GM18868 (cell line): ENCODE data around the gene PIK3C3.
"Not testable (repeated sequence)": the region's sequence is repeated elsewhere in the genome, so short reads cannot be mapped to it uniquely, and the experiment has no call there.

Experiments
- ATAC-seq: cut with Tn5 transposase; IDR thresholded peaks from one replicate; pipeline ENCODE4 v1.9.1; 2021; ENCODE audit warnings: mild to moderate bottlenecking, moderate library complexity; ENCODE audit not compliant: unreplicated experiment

PIK3C3 gene

DNA sequence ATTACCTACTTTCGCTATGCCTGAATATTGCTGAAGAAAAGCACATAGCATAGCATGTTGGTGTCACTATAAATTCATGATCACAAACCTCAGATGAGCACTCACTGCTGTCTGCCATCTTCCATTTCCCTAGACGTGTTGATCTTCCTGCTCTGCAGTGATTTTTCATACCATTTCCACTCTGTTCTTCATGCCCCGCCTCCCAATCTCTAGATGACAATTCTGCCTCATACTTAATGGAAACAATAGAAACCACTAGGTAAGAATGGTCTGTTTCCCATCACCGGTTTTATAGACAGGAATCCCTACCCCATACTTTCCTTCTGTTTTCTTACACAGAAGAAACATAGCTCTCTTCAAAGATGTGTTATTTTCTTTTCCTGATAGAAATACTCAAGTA, 63.8 kb downstream of the PIK3C3 start:
- ATAC-seq: no peak

DNA sequence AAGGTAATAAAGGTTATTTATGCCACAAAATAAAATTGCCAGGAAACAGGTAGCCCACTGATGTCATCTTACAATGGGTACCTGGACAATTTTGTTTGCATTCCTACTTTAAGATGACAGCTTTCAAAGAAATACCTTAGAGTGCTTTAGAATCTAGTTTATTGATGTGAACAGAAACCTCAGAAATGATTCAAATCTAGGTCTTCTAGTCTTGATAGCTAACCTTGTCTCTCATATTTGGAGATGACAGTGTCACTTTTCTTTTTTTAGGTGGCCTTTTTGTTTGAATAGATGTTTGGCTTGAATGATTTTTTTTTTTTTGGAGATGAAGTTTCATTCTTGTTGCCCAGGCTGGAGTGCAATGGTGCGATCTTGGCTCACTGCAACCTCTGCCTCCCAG, 69.1 kb downstream of the PIK3C3 start:
- peak; percentile 29 for ATAC-seq

DNA sequence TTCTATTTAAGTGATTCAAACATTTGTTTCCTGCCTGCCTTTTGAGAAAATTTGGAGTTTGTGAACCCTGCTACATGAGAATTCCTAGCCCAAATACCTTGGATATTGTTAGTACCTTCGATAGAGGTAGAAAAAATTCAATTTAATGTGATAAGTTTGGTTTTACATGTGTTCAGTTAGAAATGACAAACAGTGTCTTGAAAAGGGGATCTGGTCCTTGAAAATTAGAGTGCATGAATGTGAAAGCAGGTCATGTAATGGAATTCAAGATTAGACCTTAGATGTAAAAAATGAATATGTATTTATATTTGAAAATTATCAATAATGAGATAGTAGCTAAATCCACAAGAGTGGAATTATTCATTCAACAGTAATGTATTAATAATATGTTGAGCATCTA, 70.5 kb downstream of the PIK3C3 start:
- peak; percentile 18 for ATAC-seq

DNA sequence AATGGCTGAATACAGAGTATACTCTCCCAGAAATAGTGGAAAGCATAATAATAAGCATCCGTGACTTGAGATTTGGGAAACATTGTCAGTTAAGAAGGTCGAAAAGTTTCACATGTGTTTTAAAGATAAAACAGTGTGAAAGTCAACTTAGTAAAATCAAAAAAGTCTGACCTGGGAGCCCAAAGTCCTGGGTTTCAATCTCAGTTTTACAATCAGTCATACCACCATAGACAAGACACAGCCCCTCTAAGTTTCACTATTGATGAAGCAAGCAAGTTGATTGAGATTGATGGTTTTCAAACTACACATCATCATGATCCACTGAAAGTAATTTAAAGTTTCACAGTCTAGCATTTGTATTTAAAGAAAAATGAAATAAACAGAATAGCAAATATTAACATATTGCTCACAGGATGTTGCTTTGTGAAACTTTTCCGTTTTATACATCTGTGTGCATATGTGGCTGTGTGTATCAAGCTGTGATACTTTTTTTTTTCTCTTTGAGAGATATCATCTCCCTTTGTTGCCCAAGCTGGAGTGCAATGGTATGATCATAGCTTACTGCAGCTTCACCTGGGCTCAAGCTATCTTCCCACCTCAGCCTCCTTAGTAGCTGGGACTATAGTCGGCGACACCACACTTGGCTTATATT, 71.1 kb downstream of the PIK3C3 start:
- peak; percentile 90 for ATAC-seq

DNA sequence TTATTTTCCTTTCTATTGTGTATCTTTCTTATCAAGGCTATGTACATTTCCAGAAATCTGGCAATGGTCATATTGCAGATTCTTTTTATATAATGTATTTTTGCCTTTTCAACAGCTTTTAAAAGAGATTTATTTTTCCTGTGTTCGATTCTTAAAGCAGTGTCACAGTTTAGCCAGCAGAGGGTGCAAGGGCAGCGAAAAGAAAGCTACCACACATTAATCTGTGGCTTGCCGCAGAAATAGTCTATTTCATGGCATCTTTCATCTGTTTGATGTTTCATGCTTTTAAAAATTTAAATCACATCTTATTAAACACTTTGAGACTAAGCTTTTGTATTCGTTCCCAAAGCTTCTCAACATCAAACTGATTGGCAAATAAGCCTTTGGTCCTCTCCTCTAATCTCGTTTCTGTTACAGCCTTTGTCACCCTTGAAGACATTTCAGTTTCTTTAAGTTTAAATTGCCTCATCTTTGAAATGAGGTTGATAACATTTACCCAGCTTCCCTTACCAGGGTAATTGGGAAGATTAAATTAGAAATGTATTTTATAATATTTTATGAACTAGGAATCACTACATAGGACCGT, 73.3 kb downstream of the PIK3C3 start:
- ATAC-seq: no peak

DNA sequence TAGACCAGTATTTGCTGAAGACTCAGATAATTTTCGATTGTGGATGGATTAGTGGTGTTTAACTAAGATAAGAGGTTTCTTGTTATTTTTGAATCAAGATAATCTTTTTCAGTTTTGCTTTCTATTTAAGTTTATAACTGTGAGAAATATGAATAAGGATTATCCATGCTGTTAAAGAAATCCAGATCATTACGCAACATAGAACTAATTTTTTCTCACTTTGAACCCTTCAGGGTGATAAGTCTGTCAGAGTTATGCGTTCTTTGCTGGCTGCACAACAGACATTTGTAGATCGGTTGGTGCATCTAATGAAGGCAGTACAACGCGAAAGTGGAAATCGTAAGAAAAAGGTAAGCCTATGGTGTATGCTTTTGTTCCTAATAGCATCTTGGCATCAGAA, 74.1 kb downstream of the PIK3C3 start:
- no peak for ATAC-seq

DNA sequence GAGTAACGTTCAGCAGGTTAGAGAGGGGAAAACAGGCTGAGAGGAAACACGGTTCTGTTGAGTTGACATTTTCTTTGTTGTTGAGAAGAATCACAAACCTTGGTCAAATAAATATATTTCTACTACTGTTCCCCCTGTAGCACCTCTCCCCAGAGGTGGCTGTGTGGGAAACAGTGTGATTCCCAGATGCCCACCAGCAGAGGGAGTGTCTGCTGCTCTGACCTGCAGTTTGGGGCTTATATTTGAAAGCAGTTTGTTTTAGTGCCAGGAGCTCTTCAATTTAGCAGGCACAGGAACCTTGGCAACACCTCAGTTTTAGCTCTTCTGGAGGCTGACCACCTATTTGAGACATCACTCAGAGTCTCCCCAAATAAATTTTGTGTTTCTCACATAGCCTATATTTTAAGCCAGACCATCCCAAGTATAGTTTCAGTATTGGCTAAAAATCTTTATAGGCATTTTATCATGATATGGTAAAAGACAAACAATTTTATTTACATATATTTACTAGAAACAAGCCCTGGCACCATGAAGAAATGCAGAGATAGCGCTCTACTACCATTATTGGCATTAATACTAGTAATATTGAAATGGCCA, 75.7 kb downstream of the PIK3C3 start:
- ATAC-seq: no peak

DNA sequence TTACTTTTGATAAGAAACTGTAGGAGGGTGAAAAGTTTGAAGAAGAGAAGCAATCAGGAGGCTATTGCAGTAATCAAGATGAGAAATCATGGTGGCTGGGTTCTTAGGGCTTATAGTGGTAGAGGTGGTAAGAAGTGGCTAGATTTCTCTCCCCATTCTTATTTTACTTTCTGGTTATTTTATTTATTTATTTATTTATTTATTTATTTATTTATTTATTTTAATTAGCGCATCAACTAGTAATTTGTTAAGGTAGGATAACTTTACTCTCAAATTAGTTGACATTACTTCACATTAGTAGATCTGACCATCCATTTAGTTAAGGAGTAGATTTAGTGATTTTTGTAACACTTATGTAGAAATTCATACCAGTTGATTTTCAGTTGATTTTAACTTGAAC, 77.4 kb downstream of the PIK3C3 start:
- ATAC-seq: no peak

DNA sequence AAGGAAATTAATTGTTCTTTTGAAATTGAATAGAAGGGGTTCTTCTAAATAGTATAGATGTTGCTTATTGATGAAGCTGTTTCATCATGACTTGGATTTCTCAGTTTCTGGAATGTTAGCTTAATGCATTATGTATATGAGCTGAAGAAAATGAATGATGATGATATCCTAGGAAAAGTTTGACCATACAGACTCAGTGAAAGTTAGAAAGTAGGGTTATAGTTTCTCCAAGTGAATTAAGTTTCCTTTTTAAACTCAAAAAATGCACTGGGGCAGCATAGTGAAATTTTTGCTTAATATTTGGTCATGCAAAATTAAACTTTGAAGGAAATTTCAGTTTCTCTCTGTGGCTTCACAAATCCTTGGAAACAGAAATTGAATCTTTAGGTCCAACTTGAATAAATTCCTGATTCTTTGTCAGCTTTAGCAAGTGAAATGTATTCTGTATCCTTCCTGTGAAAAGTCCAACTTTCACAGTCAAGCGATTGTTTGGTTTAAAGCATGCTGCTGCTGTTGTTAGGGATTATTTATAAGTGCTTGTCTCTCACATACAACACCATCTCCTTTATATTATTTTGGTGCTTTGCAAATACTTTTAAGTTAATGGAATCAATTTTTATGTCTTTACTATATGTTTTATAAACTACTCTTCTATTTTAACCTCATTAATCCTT, 78.2 kb downstream of the PIK3C3 start:
- no peak for ATAC-seq

DNA sequence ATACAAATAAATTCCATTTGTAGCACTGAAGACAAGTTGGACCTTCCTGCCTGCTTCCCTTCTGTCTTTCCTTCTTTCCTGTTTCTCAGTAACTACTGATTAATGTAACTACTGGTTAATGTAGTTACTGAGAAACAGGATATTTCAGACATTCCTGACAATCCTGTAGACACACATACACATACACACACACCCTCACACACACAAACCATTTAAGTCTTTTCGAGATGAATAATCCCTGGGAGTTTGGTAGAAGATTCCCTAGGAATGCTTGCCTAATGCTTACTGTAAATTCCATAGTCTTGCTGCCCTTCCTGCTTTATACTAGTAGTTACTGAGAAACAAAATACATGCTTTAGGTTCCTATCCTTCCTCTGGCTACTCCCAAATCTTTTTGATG, 83.9 kb downstream of the PIK3C3 start:
- ATAC-seq: no peak

DNA sequence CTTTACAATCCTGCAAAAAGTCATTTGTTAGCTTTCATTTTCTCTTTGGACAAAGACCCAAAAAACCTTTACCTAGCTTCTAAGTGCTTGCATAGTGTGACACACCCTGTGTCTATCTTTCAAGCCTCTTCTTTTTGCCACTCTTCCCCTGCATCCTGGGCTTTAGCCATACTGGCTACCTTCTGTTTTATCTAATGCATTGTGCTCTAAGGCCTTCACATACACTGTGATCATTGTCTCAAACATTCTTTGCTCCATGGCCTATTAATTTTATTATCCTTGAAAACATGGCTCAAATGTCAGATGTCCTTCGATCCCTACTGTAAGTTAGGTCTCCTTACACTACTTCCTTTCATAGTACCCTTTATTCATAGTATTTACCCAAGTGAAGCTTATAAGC, 84.4 kb downstream of the PIK3C3 start:
- ATAC-seq: no peak

DNA sequence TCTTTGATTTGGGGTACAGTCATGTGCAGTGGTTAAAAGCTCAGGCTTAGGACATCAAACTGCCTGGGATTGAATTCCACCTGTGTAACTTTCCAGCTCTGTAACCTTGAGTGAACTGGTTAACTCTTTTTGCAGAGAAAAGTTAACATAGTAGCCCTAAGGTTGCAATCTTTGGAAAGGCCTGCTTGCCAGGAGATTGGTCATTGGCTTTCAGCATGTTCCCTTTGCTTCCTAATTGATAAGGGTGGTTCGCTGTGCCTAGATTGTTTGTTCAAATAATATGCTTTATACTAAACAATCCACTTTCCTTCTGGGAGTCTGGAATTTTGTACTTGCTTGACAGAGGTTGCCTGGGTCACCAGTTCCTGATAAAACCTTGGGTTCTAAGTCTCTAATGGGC, 86.8 kb downstream of the PIK3C3 start:
- no peak for ATAC-seq

DNA sequence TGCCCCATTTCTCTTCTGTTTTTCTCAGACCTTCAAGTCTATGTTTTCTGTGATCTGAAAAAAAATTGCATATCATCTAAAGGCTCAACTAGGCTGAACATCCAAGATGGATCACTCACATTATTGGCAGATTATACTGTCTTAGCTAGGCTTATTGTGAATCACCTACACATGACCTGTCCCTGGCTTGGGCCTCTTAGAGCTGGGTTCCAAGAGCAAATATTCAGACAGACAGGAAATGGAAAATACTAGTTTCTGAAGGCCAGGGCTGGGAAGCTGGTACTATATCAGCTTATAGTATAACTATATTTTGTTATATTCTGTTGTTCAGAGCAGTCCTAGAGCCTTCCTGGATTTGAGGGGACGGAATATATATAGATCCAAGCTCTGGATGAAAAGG, 90.3 kb downstream of the PIK3C3 start:
- ATAC-seq: no peak

DNA sequence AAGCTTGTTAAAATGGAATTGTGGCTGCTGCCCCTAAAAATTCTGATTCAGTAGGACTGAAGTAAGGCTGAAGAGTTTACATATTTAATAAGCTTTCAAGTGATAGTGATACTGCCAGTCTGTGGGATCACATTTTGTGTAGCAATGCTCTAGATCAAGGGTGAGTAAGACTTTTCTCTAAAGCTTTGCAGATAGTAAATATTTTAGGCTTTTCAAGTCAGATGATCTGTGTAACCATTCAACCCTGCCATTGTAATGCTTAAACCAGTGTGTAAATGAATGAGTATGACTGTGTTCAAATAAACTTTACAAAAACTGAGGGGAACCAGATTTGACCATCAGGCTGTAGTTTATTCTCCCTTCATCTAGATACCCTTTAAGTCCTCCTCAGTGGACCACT, 92.7 kb downstream of the PIK3C3 start:
- ATAC-seq: no peak

DNA sequence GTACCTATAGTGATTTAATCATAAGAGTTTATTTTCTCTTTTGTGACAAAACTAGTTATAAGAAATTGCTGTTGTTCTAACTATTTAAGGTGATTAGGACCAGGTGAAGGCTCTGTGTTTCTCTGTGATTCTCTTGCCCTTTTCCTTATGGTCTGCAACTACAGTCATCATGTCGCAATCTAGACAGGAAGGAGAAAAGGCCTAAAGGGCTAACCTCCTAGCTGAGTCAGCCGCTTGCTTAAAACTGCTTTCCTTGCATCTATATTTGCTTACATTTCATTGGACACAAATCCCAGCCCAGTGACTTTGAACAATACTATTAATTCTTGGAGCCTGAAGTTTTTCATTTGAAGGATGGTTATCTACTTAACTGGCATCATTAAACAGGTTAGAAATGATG, 93.1 kb downstream of the PIK3C3 start:
- ATAC-seq: no peak

DNA sequence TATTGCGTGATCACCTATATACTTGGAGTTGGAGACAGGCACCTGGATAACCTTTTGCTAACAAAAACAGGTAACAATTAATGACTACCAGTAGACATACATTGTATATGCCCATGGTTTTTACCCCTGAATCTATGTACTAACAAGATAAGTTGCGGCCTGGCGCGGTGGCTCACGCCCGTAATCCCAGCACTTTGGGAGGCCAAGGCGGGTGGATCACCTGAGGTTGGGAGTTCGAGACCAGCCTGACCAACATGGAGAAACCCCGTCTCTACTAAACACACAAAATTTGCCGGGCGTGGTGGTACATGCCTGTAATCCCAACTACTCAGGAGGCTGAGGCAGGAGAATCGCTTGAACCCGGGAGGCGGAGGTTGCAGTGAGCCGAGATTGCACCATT, 94.5 kb downstream of the PIK3C3 start:
- ATAC-seq: not testable (repeated sequence)

DNA sequence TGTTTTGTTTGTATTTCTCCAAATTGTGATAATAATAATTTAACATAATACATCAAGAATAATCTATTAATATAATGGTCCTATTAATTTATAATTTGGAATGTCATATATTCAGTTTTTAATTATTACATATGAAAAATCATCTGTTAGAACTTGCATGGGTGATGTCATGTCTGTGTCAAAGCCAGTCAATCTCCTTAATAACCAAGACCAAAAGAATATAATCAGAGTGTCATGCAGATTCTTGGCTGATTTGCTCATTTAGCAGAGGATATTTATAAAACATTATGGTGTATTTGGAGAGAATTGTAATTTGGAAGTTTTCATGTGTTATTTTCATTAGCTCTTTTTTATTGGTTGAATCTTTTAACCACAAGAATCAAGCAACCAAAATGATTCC, 96.4 kb downstream of the PIK3C3 start:
- no peak for ATAC-seq

DNA sequence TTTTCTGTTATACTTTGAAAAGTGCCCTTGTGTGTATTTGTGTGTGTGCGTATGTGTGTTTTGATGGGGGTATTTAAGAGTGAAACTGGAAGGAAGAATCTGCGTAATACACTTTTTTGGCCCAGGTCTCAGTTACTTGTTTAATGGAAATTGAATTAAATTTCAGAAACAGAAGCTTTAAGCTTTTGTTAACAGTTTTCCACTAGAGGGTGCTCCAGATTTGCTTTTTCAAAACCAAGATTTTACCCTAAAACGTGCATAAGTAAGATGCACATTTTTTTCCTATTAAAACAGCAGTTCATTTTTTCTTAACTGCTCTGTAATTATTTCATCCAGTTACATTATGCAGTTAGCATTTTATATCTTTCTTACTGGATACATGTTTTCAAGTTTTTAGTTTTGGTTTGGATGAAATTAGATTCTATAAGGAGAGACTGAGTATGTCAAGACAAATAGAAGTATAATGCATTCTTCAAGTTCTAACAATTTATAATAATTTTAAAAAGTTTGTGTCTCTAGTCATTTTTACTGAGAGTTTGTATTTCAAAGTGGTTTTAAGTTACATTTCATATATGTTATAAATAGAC, 97.2 kb downstream of the PIK3C3 start:
- ATAC-seq: no peak

DNA sequence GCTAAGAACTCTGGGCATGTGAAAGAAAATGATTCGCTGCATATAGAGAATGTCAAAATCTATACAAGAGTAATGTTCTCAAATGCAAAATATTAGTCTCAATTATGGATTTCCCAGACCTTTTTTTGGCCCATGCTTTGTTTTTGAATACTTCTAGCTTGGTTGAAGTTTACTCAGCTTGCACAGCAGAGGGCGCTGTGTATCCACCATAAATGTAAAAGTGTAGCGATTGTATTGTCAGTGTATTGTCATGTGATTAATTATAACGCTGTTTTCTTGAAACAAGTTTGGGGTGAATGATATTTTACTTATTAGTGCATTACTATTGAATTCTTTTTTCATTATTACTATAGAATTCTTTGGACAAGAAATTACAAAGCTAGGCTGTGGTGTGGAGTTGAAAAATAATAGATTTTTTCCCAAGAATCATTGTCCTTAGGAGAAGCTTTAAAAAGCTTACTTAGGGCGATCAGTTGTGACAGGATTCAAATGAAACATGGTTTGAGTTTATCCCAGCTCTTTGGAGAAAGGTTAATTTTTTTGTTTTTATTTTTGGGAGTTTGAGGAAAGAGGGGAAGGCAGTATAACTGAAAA, 98.3 kb downstream of the PIK3C3 start:
- peak; percentile 93 for ATAC-seq

DNA sequence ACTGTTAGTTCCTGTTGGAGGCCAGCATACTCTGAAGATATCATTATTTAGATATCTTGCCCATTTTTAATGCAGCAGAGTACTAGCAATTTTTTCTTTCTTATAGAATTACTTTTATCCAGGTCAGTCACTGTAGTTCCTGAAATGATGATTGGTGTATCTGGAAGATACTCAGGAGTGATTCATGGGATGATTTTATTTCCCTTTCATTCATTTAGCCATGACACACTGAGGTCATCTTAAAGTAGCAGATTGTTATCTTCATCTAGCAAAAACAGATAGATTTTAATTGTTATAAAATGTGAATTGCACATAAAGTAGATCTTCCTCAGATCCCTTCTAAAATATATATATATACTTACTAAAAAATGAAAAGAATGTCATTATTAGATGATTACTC, 109.1 kb downstream of the PIK3C3 start:
- ATAC-seq: no peak

DNA sequence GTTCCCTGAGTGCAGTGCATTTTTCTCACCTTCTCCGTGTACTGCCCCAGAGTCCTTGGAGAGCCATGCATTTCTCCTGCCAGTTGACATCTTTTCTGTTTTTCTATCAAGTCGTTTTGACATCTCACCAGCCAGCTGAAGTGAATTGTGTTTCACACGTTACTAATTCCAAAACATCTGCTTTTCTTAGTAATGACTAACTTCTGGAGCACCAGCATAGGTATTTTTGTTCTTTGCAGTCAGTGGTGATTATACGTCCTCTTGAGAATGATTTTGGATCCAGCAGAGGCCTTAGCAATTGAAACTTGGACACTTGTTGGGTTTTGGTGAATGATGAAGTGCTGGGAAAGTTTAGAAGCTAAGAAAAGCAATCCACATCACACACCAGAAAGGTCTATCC, 112.5 kb downstream of the PIK3C3 start:
- no peak for ATAC-seq
